WTC11 (cell line): ENCODE results near the gene DOHH. TPM values are rescaled to one million over a fixed set of nuclear protein-coding genes. Genes with fewer than 3 reads are reported as not detected.

Experiments used
- ATAC-seq: fragments of 200-7000 bp; cut with Tn5 transposase; 2 replicates; pipeline ENCODE4 v1.10.0; 2021; ENCODE audit warnings: mild to moderate bottlenecking, moderate library complexity
- CTCF ChIA-PET: fragments of 300-600 bp; sonication (Branson Sonifier 250); formaldehyde crosslinking; loops from one replicate; lab custom pipeline; 2021; ENCODE audit warnings: antibody characterized with exemption; lab: Charles Lee
- POLR2A ChIA-PET: fragments of 350-600 bp; sonication (Branson Sonifier 250); formaldehyde crosslinking; loops from one replicate; lab custom pipeline; 2021; ENCODE audit warnings: antibody characterized with exemption; lab: Charles Lee
- DNase-seq: peaks from one replicate; pipeline ENCODE4 v3.0.0; 2021; ENCODE audit warnings: low spot score
- H3K27ac Mint-ChIP-seq: 2 replicates; pipeline ENCODE4 v1.8.0; 2021; ENCODE audit warnings: mixed read lengths
- H3K27me3 Mint-ChIP-seq: 2 replicates; pipeline ENCODE4 v1.8.0; 2021; ENCODE audit warnings: low read depth, mild to moderate bottlenecking, moderate library complexity, mixed read lengths
- H3K36me3 Mint-ChIP-seq: 2 replicates; pipeline ENCODE4 v1.8.0; 2021; ENCODE audit warnings: mixed read lengths
- H3K4me1 Mint-ChIP-seq: 2 replicates; pipeline ENCODE4 v1.8.0; 2022; ENCODE audit warnings: mixed read lengths
- H3K4me3 Mint-ChIP-seq: 2 replicates; pipeline ENCODE4 v1.8.0; 2021; ENCODE audit warnings: mild to moderate bottlenecking, moderate library complexity, mixed read lengths
- H3K9me3 Mint-ChIP-seq: 2 replicates; pipeline ENCODE4 v1.8.0; 2021; ENCODE audit warnings: mixed read lengths
- ATF1 ChIP-seq: sonication (generic); formaldehyde crosslinking; IDR thresholded peaks from 2 replicates; pipeline ENCODE4 v1.8.1; 2023; ENCODE audit warnings: mild to moderate bottlenecking, moderate library complexity, missing genetic modification reagents
- CBFB ChIP-seq: sonication (generic); formaldehyde crosslinking; IDR thresholded peaks from 2 replicates; pipeline ENCODE4 v1.8.1; 2022; ENCODE audit warnings: mild to moderate bottlenecking, low read depth, missing genetic modification reagents
- ESRRA ChIP-seq: sonication (generic); formaldehyde crosslinking; IDR thresholded peaks from 2 replicates; pipeline ENCODE4 v1.8.1; 2022; ENCODE audit warnings: mild to moderate bottlenecking, missing genetic modification reagents, borderline replicate concordance
- FOXJ3 ChIP-seq: sonication (generic); formaldehyde crosslinking; IDR thresholded peaks from 2 replicates; pipeline ENCODE4 v1.9.0; 2021; ENCODE audit warnings: missing genetic modification reagents, mild to moderate bottlenecking, borderline replicate concordance
- GABPB1 ChIP-seq: sonication (generic); formaldehyde crosslinking; IDR thresholded peaks from 2 replicates; pipeline ENCODE4 v1.8.1; 2023; ENCODE audit warnings: mild to moderate bottlenecking, missing genetic modification reagents
- MYBL2 ChIP-seq: sonication (generic); formaldehyde crosslinking; IDR thresholded peaks from 2 replicates; pipeline ENCODE4 v1.8.1; 2023; ENCODE audit warnings: mild to moderate bottlenecking, moderate library complexity, missing genetic modification reagents
- NFYB ChIP-seq: sonication (generic); formaldehyde crosslinking; conservative IDR thresholded peaks from 2 replicates; pipeline ENCODE4 v1.8.0; 2022; ENCODE audit warnings: low read depth, missing genetic modification reagents
- NR3C1 ChIP-seq: sonication (generic); formaldehyde crosslinking; conservative IDR thresholded peaks from 2 replicates; pipeline ENCODE4 v1.8.1; 2023; ENCODE audit warnings: low read depth, mild to moderate bottlenecking, missing genetic modification reagents
- RORB ChIP-seq: fragments of 250-450 bp; sonication (Bioruptor Pico); IDR thresholded peaks from 2 replicates; pipeline ENCODE4 v1.9.0; 2021; ENCODE audit warnings: mild to moderate bottlenecking
- ZNF138 ChIP-seq: sonication (generic); formaldehyde crosslinking; conservative IDR thresholded peaks from 2 replicates; pipeline ENCODE4 v1.8.1; 2022; ENCODE audit warnings: mild to moderate bottlenecking, moderate library complexity, missing genetic modification reagents
- ZNF317 ChIP-seq: sonication (generic); formaldehyde crosslinking; IDR thresholded peaks from 2 replicates; pipeline ENCODE4 v1.8.1; 2023; ENCODE audit warnings: low read depth, mild to moderate bottlenecking, moderate library complexity, missing genetic modification reagents, borderline replicate concordance
- ZNF396 ChIP-seq: fragments of 250-450 bp; sonication (Bioruptor Pico); IDR thresholded peaks from 2 replicates; pipeline ENCODE4 v1.8.0; 2021; ENCODE audit warnings: mild to moderate bottlenecking, moderate library complexity, borderline replicate concordance
- ZNF416 ChIP-seq: fragments of 250-450 bp; sonication (Bioruptor Pico); IDR thresholded peaks from 2 replicates; pipeline ENCODE4 v1.9.0; 2021; ENCODE audit warnings: mild to moderate bottlenecking, inconsistent platforms
- ZNF423 ChIP-seq: fragments of 250-450 bp; sonication (Bioruptor Pico); IDR thresholded peaks from 2 replicates; pipeline ENCODE4 v2.1.2; 2022; ENCODE audit warnings: mild to moderate bottlenecking, moderate library complexity
- ZNF671 ChIP-seq: fragments of 250-450 bp; sonication (Bioruptor Pico); IDR thresholded peaks from 2 replicates; pipeline ENCODE4 v1.8.0; 2021; ENCODE audit warnings: mild to moderate bottlenecking
- total RNA-seq: library from RNA; stranded (reverse); gene quantifications from 3 replicates; pipeline ENCODE4 v1.2.3, GENCODE V29; 2021
- TF ChIP-seq, protein P1 (sequence below): sonication (generic); formaldehyde crosslinking; IDR thresholded peaks from 2 replicates; pipeline ENCODE4 v1.8.0; 2022; ENCODE audit warnings: mild to moderate bottlenecking, missing genetic modification reagents
- TF ChIP-seq, protein P2 (sequence below): sonication (generic); formaldehyde crosslinking; IDR thresholded peaks from 2 replicates; pipeline ENCODE4 v1.8.1; 2022; ENCODE audit warnings: low read depth, missing genetic modification reagents, borderline replicate concordance
- TF ChIP-seq, protein P3 (sequence below): sonication (generic); formaldehyde crosslinking; IDR thresholded peaks from 2 replicates; pipeline ENCODE4 v1.8.0; 2023; ENCODE audit warnings: mild to moderate bottlenecking, missing genetic modification reagents
- TF ChIP-seq, protein P4 (sequence below): sonication (generic); formaldehyde crosslinking; IDR thresholded peaks from 2 replicates; pipeline ENCODE4 v1.8.1; 2022; ENCODE audit warnings: mild to moderate bottlenecking, moderate library complexity, missing genetic modification reagents
- TF ChIP-seq, protein P5 (sequence below): sonication (generic); formaldehyde crosslinking; IDR thresholded peaks from 2 replicates; pipeline ENCODE4 v1.8.0; 2022; ENCODE audit warnings: mild to moderate bottlenecking, missing genetic modification reagents

Gene DOHH
- total RNA-seq, 1 experiment from 2014 or later = 22.2 TPM

DNA sequence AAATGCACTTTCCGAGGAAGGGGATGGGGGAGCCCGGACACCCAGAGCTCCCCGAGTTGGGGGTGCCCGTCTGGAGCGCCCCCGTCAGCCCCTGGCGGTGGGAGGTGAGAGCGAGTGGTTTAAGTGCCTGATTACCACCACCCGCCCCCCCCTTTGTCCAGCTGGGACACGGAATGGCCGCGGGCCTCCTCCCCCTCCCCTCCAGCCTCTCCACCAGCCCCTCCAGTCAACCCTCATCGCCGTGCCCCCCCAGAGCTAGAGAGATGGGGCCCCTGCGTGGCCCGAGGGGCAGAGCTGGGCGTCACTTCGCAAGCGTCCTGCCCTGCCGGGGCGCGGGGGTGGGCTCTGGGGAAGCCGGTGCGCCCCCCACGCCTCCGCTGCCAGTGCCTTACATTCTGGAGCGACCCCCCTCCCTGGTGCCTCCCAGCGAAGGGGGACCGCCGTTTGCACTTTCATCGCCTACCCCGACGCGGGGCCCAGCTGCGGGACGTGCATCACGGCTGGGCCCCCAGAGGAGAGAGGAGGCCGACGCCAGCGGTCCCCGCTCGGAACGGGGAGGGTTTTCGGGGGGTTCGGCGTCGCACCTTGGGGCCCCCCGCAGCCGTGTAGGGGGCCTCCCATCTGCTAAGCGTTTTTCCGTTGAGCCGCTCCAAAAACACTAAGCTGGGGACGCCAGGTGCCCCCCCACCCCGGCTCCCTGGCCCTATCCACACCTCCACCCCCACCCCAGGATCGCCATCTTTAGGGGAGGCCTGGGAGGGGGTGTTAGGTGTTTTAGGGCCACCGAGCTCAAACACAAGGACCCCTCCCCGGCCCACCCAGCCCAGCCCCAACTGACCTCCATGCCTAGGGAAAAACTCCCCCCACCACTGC is 36.5 kb downstream of the DOHH start:
- peaks cover 14% of the 10 kb centered on the region for H3K4me1 Mint-ChIP-seq
- H3K4me3 Mint-ChIP-seq = peak overlapping the region; percentile 49
- CTCF ChIA-PET = interaction anchor here (0.6 to 2.5 kb wide), 13 partner anchors 9 to 283 kb away, joined by 3 to 21 read pairs (median 4); no protein-coding TSS in a partner anchor
- no peak for TF ChIP-seq NR3C1
- TF ChIP-seq NFYB (CRISPR knock-in tag) = no peak
- TF ChIP-seq, protein P1, sequence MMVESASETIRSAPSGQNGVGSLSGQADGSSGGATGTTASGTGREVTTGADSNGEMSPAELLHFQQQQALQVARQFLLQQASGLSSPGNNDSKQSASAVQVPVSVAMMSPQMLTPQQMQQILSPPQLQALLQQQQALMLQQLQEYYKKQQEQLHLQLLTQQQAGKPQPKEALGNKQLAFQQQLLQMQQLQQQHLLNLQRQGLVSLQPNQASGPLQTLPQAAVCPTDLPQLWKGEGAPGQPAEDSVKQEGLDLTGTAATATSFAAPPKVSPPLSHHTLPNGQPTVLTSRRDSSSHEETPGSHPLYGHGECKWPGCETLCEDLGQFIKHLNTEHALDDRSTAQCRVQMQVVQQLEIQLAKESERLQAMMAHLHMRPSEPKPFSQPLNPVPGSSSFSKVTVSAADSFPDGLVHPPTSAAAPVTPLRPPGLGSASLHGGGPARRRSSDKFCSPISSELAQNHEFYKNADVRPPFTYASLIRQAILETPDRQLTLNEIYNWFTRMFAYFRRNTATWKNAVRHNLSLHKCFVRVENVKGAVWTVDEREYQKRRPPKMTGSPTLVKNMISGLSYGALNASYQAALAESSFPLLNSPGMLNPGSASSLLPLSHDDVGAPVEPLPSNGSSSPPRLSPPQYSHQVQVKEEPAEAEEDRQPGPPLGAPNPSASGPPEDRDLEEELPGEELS (CRISPR knock-in tag) = no peak
- TF ChIP-seq, protein P2, sequence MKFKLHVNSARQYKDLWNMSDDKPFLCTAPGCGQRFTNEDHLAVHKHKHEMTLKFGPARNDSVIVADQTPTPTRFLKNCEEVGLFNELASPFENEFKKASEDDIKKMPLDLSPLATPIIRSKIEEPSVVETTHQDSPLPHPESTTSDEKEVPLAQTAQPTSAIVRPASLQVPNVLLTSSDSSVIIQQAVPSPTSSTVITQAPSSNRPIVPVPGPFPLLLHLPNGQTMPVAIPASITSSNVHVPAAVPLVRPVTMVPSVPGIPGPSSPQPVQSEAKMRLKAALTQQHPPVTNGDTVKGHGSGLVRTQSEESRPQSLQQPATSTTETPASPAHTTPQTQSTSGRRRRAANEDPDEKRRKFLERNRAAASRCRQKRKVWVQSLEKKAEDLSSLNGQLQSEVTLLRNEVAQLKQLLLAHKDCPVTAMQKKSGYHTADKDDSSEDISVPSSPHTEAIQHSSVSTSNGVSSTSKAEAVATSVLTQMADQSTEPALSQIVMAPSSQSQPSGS (CRISPR knock-in tag) = no peak
- H3K36me3 Mint-ChIP-seq = peaks cover 5% of the 10 kb centered on the region
- POLR2A ChIA-PET = interaction anchor here (1.1 kb wide), 1 partner anchor 16 kb away, joined by 3 read pairs; no protein-coding TSS in a partner anchor
- peaks cover 8% of the 10 kb centered on the region for H3K9me3 Mint-ChIP-seq
- ATAC-seq = peak; percentile 12
- no peak for DNase-seq
- peaks cover 77% of the 10 kb centered on the region for H3K27me3 Mint-ChIP-seq
- H3K27ac Mint-ChIP-seq = no peak overlapping the region

DNA sequence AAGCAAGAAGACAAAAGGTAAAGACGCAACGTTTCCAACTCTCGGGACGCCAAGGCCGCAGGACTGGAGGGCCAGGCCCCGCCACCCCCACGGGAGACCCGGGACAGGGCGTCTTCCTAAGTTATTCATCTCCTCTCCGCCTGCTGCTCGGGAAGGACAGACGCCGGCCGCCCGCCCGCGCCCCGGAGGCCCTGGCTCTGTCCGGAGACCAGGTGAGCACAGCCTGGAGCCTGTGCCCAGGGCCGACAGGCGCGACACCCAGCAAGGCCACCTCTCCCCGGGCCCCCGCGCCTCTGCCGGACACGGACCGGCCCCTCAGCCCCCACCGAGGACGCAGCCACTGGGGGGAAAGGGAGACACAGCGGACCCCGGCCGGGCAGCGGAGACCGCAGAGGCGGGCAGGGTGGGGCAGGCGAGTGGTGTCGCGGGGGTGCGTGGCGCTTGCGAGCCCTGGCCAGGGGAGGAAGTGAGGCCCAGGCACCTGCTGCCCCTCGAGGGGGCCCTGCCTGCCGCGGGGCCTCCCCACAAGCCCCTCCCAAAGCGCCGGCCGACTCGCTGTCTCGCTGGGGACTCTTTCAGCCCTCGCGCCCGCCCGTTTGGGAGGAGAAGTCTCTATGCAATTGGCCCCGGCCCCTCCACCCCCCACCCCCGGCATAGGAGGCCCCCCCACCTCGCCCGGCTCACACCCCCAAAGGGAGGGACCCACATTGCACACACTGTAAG is 37.3 kb downstream of the DOHH start:
- H3K36me3 Mint-ChIP-seq = peaks cover 2% of the 10 kb centered on the region
- no peak overlapping the region for H3K27ac Mint-ChIP-seq
- TF ChIP-seq ESRRA (no peak), ZNF416 (CRISPR knock-in tag) (no peak), GABPB1 (no peak), MYBL2 (CRISPR knock-in tag) (no peak), ZNF138 (CRISPR knock-in tag) (no peak), ZNF396 (CRISPR knock-in tag) (no peak), ZNF317 (CRISPR knock-in tag) (no peak), ZNF423 (CRISPR knock-in tag) (no peak), RORB (CRISPR knock-in tag) (no peak), ATF1 (no peak), ZNF671 (CRISPR knock-in tag) (no peak), CBFB (CRISPR knock-in tag) (no peak), FOXJ3 (CRISPR knock-in tag) (no peak)
- TF ChIP-seq, protein P3, sequence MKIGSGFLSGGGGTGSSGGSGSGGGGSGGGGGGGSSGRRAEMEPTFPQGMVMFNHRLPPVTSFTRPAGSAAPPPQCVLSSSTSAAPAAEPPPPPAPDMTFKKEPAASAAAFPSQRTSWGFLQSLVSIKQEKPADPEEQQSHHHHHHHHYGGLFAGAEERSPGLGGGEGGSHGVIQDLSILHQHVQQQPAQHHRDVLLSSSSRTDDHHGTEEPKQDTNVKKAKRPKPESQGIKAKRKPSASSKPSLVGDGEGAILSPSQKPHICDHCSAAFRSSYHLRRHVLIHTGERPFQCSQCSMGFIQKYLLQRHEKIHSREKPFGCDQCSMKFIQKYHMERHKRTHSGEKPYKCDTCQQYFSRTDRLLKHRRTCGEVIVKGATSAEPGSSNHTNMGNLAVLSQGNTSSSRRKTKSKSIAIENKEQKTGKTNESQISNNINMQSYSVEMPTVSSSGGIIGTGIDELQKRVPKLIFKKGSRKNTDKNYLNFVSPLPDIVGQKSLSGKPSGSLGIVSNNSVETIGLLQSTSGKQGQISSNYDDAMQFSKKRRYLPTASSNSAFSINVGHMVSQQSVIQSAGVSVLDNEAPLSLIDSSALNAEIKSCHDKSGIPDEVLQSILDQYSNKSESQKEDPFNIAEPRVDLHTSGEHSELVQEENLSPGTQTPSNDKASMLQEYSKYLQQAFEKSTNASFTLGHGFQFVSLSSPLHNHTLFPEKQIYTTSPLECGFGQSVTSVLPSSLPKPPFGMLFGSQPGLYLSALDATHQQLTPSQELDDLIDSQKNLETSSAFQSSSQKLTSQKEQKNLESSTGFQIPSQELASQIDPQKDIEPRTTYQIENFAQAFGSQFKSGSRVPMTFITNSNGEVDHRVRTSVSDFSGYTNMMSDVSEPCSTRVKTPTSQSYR (CRISPR knock-in tag) = no peak
- TF ChIP-seq, protein P4, sequence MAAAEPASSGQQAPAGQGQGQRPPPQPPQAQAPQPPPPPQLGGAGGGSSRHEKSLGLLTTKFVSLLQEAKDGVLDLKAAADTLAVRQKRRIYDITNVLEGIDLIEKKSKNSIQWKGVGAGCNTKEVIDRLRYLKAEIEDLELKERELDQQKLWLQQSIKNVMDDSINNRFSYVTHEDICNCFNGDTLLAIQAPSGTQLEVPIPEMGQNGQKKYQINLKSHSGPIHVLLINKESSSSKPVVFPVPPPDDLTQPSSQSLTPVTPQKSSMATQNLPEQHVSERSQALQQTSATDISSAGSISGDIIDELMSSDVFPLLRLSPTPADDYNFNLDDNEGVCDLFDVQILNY = no peak
- TF ChIP-seq, protein P5, sequence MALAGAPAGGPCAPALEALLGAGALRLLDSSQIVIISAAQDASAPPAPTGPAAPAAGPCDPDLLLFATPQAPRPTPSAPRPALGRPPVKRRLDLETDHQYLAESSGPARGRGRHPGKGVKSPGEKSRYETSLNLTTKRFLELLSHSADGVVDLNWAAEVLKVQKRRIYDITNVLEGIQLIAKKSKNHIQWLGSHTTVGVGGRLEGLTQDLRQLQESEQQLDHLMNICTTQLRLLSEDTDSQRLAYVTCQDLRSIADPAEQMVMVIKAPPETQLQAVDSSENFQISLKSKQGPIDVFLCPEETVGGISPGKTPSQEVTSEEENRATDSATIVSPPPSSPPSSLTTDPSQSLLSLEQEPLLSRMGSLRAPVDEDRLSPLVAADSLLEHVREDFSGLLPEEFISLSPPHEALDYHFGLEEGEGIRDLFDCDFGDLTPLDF (CRISPR knock-in tag) = no peak
- no peak for DNase-seq
- peaks cover 78% of the 10 kb centered on the region for H3K27me3 Mint-ChIP-seq
- POLR2A ChIA-PET = no interaction called here
- peaks cover 17% of the 10 kb centered on the region for H3K4me1 Mint-ChIP-seq
- CTCF ChIA-PET = interaction anchor here (0.8 to 2.5 kb wide), 7 partner anchors 17 to 178 kb away, joined by 3 to 21 read pairs (median 4); no protein-coding TSS in a partner anchor
- peak overlapping the region; percentile 54 for H3K4me3 Mint-ChIP-seq
- peak; percentile 17 for ATAC-seq
- H3K9me3 Mint-ChIP-seq = peaks cover 3% of the 10 kb centered on the region
